Activated gamma-delta T cell treated with anti-CD3 and anti-CD28 coated beads, Interleukin-2, amount 50 U/mL, for 16 hours (primary cell): ENCODE results near the gene HECW1.
"Not testable (repeated sequence)": the region's sequence is repeated elsewhere in the genome, so short reads cannot be mapped to it uniquely, and the experiment has no call there.

Experiments
- DNase-seq: peaks from one replicate; pipeline ENCODE4 v3.0.0-alpha.2; 2020; ENCODE audit warnings: low read depth

Gene HECW1

GRCh38 chr7:43311052-43311451 is 198.6 kb downstream of the HECW1 start:
- no peak for DNase-seq

GRCh38 chr7:43311694-43312093 is 199.2 kb downstream of the HECW1 start:
- DNase-seq = no peak

- no peak for DNase-seq
Observed at GRCh38 chr7:43313628-43314378, 201.4 kb downstream of the HECW1 start.

- DNase-seq = no peak
Observed at GRCh38 chr7:43314379-43315158, 202.1 kb downstream of the HECW1 start.

- no peak for DNase-seq
Observed at GRCh38 chr7:43317075-43317474, 204.6 kb downstream of the HECW1 start.

- DNase-seq = no peak
Observed at GRCh38 chr7:43318188-43318770, 205.8 kb downstream of the HECW1 start.

- no peak for DNase-seq
Observed at GRCh38 chr7:43325595-43325994, 213.1 kb downstream of the HECW1 start.

- DNase-seq = no peak
Observed at GRCh38 chr7:43328336-43328735, 215.9 kb downstream of the HECW1 start.

- no peak for DNase-seq
Observed at GRCh38 chr7:43328785-43329380, 216.4 kb downstream of the HECW1 start.

- DNase-seq = no peak
Observed at GRCh38 chr7:43332193-43332796, 219.8 kb downstream of the HECW1 start.

- DNase-seq = no peak
Observed at GRCh38 chr7:43337191-43337590, 224.7 kb downstream of the HECW1 start.

- DNase-seq = no peak
Observed at GRCh38 chr7:43337811-43338210, 225.4 kb downstream of the HECW1 start.

- DNase-seq = no peak
Observed at GRCh38 chr7:43341132-43341531, 228.7 kb downstream of the HECW1 start.

GRCh38 chr7:43343417-43343816 is 231.0 kb downstream of the HECW1 start:
- not testable (repeated sequence) for DNase-seq

- DNase-seq = not testable (repeated sequence)
Observed at GRCh38 chr7:43345696-43346095, 233.2 kb downstream of the HECW1 start.

- DNase-seq = no peak
Observed at GRCh38 chr7:43351683-43352082, 239.2 kb downstream of the HECW1 start.

GRCh38 chr7:43353902-43354301 is 241.5 kb downstream of the HECW1 start:
- no peak for DNase-seq

GRCh38 chr7:43362652-43363034 is 250.2 kb downstream of the HECW1 start:
- no peak for DNase-seq

- no peak for DNase-seq
Observed at GRCh38 chr7:43363035-43363791, 250.8 kb downstream of the HECW1 start.

- DNase-seq = no peak
Observed at GRCh38 chr7:43364391-43364790, 251.9 kb downstream of the HECW1 start.

- DNase-seq = no peak
Observed at GRCh38 chr7:43372676-43373355, 260.4 kb downstream of the HECW1 start.
